Retina (tissue), 1 donor: Measurements from ENCODE around the gene KCNQ1.

Experiments used
- DNase-seq: peaks from one replicate; pipeline ENCODE4 v3.0.0-alpha.2; 2016

Gene KCNQ1

DNA sequence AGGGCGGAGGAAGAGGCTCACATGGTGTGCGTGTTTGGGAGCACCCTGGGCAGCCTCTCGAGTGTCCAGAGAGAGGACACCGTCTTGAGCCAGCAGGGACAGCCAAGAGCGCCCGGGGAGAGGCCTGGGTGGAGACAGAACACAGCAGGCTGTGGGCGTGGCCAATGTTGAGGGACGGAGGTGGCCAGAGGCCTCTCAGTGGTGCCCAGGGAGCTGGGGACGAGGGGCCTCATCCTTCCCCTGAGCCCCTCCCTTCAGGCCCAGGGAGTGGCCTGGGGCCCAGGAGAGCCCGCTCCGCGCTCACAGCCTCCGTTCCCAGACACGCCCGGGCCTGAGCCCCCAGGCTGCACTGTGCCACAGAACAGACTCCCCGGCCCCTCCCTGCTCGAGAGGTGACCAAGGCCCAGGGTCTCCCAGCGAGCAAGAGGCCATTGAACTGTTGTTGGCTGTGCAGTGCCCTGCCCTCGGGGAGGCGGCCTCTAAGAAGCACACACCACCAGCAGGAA is 392.3 kb downstream of the KCNQ1 start:
- DNase-seq = peak; percentile 86

DNA sequence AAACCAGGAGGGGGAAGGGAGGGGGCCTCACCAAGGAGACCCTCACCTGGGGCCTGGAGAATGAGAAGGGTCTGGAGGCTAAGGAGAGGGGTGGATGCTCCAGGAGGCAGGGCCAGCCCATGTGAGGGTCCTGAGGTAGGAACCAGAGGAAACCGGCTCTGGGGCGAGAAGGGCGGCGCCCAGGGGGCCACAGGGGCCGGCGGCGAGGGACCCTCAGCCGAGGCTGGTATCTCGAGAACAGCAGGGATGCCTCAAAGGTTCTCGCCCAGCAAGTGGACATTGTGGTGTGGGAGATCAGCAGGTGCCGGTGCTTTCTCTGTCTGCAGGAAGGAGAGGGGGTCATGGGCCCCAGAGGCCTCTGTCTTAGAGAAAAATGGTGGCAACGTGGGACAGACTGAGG is 392.8 kb downstream of the KCNQ1 start:
- no peak for DNase-seq

DNA sequence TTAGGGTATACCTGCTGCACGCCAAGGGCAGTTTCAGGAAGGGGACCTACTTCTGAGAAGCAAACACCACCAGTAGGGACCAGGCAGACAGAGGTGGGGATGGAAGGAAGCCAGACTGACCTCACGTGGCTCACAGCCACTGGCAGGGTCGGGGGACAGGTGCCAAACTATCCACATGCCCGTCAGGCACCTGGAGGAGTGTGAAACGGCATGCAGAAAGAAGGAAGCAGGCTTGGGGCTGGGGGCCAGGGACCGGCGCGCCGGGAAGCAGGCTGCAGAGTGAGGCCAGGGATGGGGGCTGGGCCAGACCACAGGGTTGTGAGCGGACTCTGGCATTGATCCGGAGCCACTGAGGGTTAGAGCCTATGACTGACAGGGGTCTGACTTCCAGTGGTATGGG is 393.3 kb downstream of the KCNQ1 start:
- no peak for DNase-seq

DNA sequence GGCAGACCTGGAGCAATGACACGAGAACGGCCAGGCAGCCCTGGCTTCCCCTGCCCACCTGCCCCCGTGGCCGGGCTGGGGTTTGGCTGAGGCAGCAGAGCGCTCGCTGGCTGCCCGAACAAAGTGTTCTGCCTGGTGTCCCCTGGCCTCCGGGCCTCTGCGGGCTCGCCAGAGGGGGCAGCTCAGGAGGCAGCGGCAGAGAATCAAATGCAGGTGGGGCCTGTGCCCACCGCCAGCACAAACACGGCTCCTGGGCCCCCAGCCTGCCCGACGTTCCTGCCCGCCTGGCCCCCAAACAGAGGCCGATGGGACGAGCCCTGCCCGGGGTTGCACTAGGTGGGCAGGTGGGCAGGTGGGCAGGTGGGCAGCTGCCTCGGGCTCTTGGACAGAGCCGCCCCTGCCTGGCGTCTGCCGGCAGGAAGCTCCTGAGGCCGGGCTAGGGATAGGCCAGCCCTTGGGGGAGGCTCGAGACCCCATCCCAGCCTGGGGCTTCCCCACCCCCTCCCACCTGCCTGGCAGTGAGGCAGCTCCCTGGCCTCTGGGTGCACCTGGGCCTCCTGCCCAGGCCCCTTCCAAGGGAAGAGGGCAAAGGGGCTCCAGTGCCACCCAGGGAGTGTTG is 394.0 kb downstream of the KCNQ1 start:
- DNase-seq = no peak

DNA sequence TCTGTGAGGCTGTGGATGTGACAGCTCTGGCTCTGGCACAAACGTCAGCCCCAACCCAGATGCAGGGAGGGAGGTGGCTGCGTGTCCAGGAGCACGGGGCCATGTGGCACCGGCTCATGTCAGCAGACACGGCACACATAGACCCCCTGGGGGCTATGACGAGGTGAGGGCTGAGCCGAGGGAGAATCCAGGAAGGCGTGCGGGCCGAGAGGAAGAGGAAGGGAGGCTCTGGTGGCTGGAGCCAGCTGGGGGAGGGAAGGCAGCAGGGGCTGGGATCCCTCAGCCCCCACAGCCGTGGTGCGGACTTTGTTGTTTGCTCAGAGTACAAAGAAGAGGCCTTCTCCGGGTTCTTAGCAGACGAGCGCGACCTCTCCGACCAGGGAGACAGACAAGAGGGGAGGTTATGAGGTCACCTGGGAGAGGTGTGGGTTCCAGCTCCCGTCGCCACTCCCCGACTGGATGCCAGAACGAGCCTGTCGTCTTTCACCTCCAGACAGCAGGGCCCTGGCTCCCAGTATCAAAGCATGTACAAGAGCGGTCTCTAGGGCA is 394.7 kb downstream of the KCNQ1 start:
- DNase-seq = no peak

DNA sequence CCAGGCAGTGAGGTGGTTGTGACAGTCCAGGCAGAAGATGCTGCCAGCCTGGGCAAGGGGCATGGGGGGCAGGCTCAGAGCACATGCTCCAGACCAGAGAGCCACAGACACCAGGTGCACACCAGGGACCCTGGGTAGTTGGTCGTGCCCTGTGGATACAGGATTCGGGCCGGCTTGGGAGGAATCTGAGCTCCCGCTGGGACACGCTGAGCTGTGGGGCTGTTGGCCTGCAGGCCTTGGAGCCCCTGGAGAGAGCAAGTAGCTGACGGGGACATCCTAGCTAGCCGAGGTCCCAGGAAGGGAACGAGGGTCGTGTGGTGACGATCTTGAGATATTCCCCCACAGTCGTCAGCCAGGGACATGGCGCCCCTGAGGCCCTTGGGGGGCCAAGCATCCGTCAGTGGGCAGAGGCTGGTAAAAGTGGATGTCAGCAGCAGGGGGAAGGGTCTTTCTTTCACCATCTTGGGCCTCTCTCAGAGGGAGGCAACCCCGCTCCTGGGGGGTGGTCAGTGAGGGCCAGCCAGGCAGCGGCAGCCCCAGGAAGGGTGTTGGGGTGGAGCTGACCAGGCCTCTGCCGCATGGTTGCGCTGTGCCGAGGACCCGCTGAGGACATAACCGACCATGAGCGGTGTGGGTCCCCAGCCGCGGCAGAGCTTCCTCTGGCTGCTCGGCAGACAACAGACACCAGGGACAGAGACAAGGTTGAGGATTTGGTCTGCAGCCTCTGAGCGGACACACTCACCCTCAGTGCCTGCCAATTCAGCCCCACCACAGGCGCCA is 396.8 kb downstream of the KCNQ1 start:
- no peak for DNase-seq

DNA sequence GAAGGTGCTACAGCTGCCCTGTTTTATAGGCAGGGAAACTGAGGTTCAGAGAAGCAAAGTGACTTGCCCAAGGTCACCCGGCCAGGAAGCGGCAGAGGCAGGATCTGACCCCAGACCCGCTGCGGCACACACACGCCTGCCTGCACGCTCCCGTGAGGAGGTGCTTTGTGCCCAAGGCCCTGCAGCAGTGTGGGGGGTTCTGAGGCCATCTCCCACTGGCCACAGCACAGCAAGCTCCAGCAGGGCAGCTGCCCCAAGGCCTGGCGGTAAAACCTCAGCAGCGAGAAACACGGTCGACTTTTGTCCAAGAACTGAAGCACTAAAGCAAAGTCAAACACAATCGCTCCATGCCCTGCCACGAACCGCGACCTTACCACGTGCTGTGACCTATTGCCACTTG is 398.1 kb downstream of the KCNQ1 start:
- no peak for DNase-seq

DNA sequence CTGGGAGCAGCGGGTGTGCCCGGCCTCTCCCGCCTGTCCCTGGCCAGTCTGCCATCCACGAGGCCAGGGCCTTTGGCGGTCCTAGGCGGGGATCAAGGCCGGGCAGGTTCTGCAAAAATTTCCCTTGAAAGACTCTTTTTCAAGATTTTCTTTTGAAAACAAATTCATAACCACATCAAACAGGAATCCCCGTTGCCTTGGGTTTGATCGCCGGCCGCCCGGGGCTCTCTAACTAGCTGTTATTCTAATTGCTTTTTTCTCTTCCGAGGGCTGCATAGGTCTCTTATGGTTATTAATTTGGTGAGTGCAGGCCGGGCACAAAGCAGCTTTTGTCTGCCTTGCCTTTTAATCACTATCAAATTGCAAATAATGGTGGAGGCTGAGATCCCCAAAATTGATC is 398.7 kb downstream of the KCNQ1 start:
- DNase-seq = no peak

DNA sequence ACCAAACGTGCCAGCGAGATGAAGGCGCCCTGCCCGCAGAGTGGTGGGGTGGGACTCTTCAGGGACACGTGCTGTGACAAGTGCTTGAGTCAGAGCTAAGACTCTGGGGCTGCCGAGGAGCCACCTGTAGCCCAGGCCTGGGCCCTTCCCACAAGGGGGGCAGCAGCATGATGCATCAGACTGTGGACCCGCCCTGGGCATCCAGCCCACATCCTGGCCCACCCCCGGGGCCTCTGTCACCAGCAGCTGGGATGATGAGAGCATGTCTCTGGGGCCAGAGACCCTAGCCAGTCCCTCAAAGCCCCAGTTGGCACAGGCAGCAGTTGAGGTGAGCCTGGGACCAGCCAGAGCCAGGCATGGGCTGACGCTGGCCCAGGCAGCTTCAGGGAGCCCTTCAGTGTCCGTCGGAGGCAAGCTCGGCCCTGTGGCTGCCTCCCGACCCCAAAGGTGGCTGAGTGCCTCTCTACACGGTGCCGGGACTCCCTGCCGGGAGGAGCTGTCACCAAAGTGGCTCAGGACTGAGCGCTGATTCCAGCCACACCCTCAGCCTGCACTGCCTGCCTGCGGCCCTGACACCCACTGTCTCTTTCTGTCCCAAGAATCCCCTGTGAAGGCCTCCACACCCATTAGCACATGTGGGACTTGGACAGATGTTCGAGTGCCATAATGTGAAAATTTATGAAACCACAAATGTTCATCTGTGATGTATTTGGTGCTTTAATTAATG is 399.5 kb downstream of the KCNQ1 start:
- no peak for DNase-seq

DNA sequence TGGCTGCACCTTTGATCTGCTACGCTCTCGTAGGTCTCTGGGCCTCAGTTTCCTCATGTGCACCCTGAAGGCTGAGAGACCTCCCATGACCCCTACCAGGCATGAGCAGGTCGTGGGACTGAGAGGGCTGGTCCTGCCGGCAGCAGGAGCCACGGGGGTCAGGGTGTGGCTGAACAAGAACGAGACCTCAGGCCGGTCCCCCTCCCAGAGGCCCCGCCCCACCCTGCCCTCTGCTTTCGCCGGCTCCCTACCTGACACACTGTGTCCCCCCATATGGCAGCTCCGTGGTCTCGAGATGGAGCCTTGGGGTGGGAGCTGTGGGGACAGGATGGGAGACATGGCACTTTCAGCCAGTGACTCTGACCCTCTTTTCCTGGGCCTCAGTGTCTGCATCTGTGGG is 400.2 kb downstream of the KCNQ1 start:
- no peak for DNase-seq

DNA sequence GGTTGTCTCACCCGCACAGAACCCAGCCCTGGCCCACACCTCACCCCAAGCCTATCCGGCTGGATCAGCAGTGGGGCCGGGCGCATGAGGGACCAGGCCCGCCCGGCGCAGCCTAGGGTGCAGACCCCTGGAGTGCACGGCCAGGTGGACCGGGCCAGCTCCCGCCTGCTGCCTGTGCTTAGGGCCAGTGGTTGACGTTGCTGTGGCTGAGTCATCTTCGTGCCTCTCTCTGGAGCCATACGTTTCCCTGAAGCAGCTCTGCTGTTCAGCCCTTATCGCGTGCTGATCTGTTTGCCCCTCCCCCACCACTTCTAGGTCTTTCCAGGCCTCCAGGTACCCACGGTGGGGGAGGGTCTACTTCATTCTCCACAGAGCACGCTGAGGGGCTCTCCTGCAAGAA is 401.2 kb downstream of the KCNQ1 start:
- no peak for DNase-seq

DNA sequence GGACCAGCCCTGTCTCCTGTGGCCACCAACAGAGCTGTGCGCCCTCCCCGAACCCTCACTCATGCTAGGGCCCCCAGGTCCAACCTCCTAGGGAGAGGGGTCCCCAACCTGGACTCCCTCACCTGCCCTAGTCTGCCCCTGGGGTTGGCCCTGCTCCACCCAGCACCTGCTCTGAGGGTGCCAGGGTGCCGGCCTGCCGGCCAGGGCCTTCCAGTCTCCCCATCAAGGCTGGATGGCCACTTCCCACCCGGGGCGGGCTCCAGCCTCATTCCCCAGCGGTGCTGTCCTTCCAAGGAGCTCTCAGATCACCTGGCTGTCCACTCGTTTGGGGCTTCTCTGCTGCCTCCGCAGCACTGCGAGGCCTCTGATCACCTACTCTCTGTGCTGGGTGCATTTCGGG is 401.7 kb downstream of the KCNQ1 start:
- no peak for DNase-seq

DNA sequence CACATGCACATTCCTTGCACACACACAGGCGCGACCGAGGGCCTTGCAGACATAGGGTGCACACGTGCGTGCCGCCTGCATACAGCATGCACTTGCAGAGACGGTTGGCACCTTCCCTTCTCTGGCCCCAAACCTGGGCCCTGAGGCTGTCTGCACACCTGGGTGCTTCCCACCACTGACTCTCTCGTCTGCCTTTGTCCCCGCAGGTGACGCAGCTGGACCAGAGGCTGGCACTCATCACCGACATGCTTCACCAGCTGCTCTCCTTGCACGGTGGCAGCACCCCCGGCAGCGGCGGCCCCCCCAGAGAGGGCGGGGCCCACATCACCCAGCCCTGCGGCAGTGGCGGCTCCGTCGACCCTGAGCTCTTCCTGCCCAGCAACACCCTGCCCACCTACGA is 402.8 kb downstream of the KCNQ1 start:
- DNase-seq = no peak

DNA sequence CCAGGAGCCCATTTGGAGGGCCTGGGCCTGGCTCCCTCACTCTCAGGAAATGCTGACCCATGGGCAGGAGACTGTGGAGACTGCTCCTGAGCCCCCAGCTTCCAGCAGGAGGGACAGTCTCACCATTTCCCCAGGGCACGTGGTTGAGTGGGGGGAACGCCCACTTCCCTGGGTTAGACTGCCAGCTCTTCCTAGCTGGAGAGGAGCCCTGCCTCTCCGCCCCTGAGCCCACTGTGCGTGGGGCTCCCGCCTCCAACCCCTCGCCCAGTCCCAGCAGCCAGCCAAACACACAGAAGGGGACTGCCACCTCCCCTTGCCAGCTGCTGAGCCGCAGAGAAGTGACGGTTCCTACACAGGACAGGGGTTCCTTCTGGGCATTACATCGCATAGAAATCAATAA is 403.7 kb downstream of the KCNQ1 start:
- DNase-seq = no peak

DNA sequence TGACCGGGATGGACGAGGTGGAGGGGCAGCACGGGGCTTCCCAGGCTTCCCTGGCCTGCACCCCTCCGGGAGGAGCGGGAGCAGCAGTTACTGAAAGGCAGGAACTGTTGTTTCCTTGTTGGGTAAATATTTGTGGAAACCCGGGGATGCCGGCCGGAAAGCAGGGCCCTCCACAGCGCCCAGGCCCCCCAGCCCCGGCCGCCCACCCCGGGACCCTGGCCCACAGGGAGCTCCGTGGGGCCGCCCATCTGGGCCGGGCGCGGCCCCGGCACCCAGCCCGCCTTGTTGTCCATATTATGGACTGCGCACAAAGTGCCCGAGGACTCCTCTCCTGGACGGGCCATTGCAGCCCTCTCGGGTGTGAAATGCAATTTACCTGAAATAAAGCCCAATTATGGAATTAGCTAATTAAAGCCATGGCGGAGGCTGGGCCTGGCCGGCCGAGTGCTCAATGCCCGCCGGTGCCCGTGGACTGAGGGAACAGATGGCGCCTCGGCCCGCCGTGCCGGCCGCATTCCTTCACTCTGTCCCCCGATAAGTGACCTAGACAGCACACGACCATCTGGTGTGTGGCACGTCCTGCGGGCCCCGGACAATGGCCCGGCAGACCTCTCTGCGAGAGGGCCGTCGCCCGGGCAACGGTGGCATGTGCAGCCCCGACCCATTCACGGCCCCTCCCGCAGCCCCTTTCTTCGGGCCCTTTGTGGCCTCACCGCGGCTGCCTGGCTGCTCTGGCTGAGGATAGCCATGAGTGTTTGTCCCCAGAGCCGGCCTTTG is 405.4 kb downstream of the KCNQ1 start:
- DNase-seq = peak; percentile 90

DNA sequence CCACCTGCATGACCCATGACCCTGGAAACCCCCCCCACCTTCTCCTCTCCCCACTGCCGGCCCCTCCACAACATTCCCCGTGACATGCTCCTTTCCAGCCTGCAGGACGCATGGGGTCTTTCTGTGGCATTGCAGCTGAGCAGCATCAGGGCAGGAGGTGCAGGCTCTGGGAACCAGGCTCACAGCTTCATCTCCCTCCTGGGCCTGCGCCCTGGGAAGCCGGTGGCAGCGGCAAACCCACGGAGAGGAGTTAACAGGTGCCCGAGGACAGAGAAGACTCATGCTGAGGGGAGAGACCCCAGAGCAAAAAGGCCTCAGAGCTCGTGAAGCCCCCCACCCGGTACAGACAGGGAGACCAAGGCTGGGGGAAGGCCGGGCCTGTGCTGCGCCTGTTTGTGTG is 408.6 kb downstream of the KCNQ1 start:
- no peak for DNase-seq

DNA sequence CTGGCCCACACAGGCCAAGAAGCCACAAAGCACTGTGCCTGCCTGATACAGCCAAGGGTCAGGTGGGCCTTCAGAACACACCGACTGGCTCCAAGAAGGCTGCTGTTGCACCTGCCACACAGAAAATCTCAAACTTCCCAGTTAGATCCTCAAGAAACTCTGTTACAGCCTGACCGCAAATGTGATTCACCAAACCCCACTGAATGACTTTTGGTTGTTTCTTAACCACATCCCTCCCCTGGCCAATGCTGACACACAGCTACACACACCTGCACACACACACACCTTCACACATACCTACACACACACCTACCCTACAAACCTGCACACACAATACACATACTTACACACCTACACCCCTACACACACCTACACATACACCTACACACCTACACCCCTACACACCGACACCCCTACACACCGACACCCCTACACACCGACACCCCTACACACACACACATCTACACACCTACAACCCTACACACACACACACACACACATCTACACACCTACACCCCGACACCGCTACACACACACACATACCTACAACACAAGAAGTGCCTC is 409.3 kb downstream of the KCNQ1 start:
- DNase-seq = no peak

DNA sequence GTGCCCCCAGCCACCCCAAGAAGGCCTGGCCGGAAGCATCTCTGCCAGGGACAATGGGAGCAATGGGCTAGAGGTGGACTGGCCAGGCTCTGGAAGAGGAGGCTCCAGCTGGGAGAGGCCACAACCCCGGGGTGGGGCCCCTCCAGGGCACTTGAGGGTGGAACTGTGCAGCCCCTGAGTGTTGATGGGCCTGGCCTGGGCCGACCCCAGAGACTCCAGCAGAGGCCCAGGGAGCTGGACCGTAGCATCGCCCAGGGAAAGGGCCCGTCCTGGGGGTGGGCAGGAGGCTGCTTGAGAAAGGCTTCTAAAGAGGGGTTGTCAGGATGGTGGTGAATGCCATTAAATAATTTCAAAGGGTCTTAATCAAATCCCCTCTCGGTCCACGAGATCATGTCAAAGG is 410.4 kb downstream of the KCNQ1 start:
- peak; percentile 23 for DNase-seq

DNA sequence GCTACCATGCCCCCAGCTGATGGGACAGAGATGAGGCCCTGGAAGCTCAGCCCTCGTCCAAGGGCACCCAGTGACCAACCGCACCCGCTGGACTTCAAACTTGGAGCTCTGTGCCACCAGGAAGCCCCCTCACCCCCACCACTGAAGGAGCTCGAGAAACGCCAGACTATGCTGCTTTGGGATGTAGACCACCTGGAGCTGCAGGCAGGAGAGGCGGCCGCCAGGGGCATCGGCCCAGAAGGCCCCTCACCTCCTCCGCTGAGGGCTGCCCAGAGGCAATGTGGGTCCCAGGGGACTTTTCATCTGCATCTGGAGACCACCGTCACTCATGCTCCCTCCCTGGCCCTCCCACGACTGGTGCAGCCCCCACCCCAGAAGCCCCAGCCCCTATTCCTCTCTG is 412.5 kb downstream of the KCNQ1 start:
- no peak for DNase-seq

DNA sequence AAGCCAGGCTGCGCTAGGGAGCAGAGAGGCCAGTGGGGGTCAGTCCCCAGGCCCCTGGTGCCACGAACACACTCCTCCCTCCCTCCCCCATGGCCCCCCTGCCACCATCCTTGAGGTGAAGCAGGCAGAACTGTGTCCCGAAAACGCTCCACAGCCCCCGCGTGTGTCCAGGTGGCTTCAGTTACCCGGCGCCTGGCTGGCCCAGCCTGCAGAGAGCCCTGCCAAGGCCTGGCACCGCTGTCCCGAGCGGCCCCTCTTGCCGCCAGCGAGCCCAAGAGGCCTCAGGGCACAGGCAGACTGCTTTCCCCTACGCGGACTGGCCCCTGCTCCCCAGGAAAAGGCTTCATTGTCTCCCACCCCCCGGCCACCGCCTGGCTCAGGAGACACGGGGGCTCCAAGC is 413.1 kb downstream of the KCNQ1 start:
- no peak for DNase-seq

DNA sequence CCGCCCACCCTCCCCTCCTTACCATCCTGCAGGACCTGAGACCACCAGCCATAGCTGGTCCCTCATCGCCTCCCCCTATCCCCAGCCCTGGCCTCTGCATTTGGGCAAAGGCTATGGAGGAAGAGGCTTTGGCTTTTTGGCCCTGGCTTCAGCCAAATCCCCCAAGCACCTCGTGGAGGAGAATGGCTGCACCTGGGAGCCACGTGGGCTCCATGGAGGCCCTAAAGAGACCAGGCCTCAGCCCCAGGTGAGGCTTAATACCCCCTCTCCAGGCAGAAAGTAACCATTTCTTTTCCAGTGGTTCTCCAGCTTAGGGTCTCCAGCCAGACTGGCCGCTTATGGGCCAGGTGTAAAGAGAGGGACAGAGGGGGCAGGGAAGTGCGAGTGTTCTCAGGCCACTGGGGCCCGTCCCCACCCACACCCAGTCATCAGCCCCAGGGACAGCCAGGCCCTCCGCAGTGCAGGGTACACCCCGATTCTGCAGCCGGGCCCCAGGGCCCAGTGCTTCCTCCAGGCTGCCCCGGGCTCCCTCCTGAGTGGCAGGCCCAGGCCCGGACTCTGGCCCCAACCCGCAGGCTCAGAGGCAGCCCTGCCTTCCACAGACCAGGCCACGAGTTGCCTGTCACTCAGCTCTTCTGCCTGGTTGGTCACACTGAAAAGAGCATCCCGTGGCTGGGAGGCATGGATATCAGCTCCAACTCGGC is 414.3 kb downstream of the KCNQ1 start:
- peak; percentile 85 for DNase-seq

DNA sequence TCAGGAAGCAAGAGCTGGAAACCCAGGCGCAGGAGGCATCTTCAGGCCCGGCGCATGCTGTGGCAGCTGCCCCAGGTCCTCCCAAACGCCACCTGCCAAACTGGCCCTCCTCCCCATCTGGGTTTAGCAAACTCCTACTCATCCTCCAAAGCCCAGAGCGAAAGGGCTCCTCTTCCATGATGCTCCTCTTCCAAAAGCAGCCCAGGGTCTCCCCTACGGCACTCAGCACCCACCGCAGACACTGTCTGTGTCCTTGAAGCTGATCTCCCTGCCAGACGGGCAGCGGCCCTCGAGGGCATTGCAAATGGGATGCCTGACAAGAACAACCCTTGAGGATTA is 414.9 kb downstream of the KCNQ1 start:
- no peak for DNase-seq
